GM18951 (cell line): ENCODE results near the gene ASB2.

Experiments
- POLR2A ChIP-seq: IDR thresholded peaks from 4 replicates; pipeline ENCODE4 v1.6.1; 2011; ENCODE audit warnings: mild to moderate bottlenecking; ENCODE audit not compliant: insufficient read length, insufficient read depth; ENCODE audit errors: extremely low read depth
- in situ Hi-C: fragments of 300-500 bp; cut with MboI; formaldehyde crosslinking; loops from one replicate; pipeline ENCODE4 v1.12.0; 2022; ENCODE audit warnings: low sequenced_read_pairs, mixed read lengths, inconsistent platforms; ENCODE audit not compliant: unreplicated experiment

Gene ASB2

DNA sequence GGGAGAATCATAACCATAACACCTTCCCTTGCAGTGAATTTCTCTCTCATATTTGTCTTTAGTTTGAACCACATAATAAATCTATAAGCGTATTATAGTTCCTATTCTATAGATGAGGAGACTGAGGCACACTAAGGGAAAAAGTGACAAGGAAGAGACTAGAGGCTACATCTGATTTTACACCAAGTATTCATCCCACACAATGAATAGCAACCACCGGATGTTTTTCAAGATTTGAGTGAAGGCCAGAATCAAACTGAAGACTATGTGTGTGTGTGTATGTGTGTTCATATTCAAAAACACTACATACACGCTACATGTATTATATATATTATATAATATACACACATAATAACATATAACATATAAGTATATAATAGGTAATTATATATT, 4.7 kb downstream of the ASB2 start:
- in situ Hi-C loops: no loop called here
- TF ChIP-seq POLR2A: no peak

DNA sequence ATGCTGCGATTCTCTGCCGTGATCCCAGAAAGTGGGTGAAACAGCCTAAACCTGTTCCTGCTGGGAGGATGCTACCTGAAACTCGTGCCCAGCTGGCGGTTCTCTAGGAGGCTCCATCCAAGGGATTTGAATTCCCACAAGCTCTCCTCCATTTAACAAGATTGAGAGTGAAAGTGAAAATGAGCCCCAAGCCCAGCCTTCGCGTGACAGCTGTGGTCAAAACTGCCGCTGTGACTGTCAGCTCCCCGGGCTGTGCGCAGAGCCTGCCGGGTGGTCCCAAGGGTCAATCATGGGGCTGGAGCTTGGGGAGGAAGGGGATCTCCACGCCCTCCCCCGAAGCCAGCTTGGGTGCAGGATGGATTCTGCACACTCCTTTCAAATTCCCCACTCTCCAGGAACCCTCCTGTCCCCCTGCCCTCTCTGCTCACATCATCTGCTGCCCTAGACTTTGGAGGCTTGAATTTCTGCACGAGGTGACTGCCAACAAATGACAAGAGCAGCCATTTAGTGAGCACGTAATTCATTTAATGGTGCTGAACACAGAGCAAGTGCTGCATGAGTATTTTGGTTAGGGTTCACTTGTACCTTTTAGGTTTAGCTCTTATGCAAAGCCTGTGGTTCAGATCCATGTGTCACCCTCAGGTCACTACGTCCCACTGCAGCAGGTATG, 5.3 kb downstream of the ASB2 start:
- in situ Hi-C loops: no loop called here
- peak; percentile 37 for TF ChIP-seq POLR2A

DNA sequence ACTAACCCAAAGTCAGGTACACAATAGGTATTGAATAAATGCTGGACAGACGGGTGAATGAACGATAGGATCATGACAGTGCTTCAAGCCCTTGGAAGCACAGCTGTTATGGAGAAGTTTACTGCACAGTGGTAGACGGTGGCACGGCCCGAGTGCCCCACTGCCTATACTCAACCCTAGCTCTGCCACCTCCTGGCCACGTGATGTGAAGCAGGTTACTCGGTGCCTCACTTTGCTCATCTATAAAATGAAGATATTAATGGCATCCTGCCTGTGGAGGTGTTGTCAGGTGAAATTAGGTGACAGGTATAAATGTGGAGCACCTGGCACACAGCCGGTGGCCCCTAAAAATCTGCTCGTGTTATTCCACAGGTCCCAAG, 5.8 kb downstream of the ASB2 start:
- in situ Hi-C loops: no loop called here
- no peak for TF ChIP-seq POLR2A

DNA sequence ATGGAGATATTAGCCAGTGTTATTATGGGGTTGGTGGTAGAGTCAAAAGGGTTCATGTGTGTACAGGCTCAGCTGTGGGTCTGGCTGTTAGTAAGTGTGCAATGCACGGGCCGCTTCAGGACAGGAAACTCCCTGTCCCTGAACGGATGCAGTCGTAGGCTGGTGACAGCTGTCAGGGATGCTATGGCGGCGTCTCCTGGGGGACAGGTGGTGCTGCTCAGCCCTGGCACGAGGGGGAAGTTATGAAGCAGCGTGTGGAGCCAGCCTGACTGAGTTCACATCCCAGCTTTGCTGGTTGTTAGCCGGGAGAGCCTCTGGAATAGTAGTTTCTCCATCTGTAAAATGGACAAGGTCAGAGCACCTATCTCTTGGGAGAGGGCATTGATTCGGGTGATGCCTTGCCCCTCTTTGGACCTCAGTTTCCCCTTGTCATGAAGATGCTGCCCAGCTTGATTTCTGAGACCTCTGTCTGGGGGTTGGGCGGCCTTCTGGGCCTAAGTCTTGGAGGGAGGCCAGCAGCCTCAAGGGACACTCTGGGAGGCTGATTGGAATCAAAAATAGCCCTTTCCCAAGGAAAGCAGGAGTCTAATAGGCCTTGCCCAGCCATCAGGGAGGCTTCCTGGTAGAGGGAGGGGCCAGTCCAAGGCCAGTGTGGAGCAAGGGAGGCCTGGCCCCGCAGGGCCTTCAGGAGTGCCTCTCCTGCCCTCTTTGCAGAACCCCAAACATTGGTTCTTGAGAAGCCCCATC, 7.1 kb downstream of the ASB2 start:
- in situ Hi-C loops: no loop called here
- no peak for TF ChIP-seq POLR2A

DNA sequence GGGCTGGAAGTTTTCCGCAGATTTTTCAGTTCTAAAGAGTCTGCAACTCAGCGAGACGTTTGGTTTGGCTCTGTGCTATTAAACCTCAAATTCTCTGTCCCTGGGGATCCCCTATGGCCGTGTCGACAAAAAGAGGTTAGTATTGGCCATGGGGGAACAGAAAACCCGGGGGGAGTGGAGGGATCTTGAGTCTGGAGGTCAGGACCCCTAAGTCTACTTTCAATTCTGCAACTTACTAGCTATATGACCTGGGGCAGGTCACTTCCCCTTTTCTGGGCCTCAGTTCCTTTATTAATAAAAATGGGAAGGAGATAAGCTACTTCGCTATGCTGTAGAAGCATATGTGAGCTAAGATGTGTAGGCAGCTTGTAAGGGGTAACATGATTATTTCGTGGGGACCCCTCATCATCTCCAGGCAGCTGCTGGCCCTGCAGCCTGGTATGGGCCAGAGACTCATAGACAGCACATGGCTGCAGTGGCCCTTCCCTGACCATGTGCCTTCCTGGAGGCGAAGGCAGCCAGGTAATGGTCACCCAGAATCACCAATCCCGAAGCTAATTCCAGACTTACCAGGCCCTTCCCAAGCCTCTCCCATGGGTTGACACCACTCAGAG, 8.6 kb downstream of the ASB2 start:
- TF ChIP-seq POLR2A: no peak
- in situ Hi-C loops: no loop called here

DNA sequence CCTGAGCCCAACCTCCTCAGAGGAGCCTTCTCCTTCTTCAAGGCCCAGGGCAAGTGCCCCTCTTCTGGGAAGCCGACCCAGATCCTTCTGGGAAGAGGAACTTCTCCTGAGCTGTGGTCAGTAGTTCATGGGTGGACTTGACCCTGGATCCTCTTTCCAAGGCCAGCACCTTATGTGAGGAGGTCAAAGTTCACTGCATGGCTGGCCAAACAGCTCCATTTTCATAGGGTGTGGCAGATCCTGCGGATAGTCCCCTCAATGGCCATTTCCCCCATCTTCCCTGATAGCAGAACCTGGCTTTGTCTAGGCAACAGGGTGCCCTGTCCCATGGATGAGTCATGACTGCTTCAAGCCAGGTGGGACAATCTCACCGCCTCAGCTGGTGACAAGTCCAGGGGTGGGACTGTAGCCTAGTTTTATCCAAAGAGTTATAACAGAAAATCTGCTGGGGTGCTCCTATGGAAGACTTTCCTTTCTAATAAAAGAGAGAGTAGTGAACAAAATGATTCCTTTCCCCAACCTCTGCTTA, 10.4 kb downstream of the ASB2 start:
- no peak for TF ChIP-seq POLR2A
- in situ Hi-C loops: no loop called here

DNA sequence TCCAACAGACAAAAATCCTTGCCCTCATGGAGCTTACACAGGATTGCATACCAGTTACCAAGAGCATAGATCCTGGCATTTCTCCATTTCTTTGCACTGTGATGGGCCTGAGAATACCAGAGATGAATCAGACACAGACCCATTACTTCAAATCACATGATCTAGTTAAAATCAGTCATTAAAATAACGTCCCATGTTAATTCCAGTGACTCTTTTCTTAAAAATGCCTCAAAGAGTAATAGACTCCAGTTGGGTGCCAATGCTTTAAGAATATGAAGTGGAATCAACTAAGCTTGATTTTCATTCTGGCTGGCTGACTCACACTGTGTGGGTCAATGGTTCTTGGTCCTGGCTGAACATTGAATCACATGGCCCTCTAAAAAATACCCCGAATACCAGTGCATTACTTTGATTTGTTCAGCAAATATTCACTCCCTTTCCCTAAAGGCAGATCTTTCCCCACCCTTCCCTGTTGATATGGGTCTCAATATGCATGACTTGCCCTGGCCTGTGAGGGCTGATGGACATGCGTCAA, 11.0 kb downstream of the ASB2 start:
- in situ Hi-C loops: no loop called here
- TF ChIP-seq POLR2A: no peak

DNA sequence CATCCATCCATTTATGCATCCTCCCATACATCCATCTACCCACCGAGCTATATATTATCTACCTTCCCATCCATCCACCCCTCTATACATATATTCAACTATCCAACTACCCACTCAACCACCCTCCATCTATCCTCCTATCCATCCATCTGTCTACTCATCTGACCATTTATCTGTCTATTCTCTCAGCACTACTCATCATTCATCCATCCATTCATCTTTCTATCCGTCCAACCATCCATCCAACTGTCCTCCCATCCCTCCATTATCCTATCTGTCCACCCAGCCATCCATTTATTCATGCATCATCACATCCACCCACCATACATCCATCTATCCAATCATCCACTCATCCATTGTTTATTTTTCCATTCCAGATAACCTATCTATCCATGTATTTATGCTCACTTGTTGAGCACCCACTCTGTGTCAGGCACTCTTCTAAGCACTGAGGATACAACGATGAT, 11.5 kb downstream of the ASB2 start:
- TF ChIP-seq POLR2A: no peak
- in situ Hi-C loops: no loop called here

DNA sequence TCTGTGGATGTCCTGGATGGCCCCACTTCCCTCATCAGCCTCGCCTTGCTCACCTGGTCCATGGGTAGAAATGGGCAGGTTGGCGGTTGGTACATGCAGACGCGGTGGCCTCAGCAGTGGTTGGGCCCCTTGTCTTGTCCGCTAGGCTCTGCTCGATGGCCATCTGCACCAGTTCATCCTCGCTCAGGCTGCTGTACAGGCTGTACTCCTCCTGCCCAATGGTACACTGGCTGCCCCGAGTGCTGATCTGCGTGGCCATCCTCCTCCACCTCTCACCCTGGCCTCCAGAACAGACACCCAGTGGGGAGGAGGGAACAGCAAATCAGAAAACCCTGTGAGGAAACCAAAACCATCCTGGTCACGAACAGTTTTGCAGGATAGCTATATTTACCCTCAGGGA, 12.1 kb downstream of the ASB2 start:
- in situ Hi-C loops: no loop called here
- TF ChIP-seq POLR2A: no peak

DNA sequence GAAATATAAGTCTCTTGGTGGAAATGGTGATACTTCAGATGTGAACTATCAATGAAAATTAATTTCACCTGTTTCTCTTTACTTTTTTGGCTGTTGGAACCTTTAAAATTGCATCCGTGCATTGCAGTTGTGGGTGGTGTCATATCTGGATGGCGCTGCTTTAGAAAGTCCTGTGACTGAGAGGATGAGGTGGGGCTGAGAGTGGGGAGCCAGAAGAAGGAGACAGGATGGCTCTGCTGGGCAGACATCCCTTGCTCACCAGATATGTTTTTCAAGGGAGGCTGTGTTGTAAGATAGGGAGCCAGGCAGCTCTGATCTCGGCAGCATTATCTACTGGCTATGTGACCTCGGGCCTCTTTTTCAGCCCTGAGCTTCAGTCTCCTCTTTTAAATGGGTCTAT, 12.7 kb downstream of the ASB2 start:
- in situ Hi-C loops: no loop called here
- no peak for TF ChIP-seq POLR2A

DNA sequence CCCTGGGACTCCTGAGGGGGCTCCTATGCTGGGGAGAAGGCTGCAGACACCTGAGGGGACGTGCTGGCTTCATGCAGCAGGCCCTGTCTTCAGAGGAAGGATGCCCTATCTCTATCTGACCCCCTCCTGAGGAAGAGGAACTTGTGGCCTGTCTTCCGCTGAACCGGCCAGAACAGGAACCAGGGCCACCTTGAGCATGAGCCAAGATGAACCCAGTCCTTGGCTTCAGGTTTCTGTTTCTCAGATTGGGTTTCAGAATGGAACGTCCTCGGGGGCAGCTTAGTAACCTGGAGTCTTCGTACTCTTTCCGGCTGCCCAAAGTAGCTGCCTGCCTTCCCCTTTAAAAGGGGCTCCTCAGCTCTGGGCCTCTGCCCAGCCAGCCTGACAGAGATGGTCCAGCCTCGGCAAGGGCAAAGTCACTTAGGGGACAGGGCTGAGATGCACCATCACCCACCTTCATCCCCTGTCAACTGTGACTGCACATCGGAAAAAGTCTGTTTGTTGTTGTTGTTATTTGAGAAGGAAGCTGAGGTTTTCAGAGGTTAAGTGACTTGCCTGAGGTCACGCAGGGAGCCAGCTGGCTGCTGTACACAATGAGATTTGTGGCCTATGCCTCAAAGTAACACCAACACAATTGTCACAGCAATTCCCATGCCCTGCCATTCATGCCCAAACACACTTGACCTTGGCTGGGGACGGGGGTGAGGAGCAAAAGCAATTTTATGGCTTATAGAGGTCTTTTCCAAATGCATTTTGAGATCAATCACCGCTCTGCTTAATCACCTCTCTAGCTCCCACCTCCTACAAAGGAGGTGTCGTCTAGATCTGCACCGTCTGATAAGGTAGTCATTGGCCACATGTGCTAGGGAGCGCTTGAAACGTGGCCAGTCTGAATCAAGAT, 13.4 kb downstream of the ASB2 start:
- in situ Hi-C loops: no loop called here
- peak; percentile 13 for TF ChIP-seq POLR2A

DNA sequence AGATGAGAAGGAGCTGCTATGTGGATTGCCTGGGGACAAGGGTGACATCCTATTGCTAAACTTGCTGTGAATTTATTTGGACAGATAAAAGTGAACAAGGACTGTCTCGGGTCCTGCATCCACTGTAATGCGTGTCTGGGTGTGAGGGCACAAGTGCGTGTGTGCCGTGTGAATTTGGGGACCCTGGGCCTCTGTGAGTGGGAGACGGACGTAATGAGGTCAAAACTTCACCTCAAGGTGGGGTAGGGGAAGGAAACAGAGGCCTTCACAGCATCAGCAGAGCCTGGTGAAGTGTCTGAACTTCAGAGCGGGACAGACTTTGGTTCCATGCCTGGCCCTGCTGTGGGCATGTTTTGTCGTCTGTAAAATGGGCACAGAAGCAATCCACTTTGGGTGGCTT, 14.8 kb downstream of the ASB2 start:
- TF ChIP-seq POLR2A: no peak
- in situ Hi-C loops: no loop called here
